ENCODE measurements around the gene MAST4.

Gene MAST4

DNA sequence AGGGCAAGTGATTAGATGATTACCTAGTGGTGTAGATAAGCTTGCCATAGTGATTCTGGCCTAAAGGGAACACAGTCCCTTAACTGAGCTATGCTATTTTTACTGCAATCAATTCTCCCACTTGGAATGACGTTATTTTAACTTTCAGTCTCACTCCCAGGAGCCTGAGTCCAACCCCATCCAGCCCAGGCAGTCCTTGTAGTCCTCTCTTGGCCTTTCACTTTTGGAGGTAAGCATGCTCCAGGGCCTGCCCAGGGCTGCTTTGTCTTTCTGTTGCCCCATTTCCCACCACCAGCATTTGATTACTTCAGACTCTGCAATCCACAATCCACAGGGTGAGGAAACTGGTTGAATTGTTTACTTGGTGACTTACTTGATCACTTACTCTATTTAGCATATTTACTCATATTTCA is 367.4 kb downstream of the MAST4 start:
- peak; percentile 17 for DNase-seq (ENCODE audit: low spot score)

DNA sequence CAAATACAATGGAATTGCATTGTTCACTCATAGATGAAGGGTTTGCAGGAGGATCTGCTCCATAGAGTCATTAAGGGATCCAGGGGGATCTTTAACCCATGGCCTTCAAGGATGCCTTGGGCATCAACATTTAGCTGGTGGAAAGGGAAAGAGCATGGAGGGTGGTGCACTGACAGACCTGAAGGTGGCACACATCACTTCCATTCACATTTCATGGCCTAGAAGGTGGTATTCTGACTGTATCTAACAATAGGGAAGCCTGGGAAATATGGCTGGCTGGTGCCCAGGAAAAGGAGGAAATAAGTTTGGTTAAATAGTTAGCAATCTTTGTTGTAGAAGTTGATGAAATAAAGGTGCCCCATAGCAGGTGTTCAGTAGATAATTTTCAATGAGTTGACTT is 370.2 kb downstream of the MAST4 start:
- no peak for DNase-seq (ENCODE audit: low spot score)

DNA sequence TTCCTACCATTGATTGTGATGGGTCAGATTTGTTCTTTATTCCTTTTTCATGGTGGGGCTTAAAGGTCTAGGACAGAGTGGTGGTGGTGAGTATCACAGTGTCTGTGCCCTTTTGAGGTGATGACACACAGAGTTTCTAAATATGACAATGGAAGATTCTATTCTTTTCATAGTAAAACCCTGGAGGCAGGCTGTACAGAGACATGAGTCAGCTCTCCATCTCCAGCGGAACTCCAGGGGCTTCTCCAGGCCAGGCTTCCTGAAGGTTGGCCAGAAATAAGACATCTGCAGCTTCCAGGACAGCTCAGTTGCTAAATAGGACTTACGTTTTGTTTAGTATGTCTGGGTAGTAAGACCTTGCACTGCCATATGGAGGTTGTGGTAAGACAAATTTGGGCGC is 370.9 kb downstream of the MAST4 start:
- DNase-seq (ENCODE audit: low spot score) = no peak

DNA sequence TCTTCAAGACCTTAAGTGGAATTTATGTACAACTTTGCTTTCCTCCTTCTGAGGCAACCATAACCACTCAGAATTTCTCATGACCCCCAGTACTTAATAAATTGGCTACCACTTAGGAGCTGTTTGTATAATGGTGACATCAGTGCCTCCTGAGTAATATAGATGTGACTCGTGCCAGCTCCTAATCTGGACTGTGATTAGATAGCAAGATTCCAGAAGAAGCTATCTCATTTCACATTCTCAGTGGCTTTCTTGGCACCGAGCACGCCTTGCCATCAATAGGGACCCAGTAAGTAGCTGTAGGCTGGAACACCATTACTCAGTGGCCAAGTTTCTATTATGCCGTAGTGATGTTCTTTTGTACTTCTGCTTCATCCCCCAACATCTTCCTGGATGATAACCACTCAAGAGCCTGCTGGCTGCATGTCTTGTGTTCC is 371.7 kb downstream of the MAST4 start:
- no peak for DNase-seq (ENCODE audit: low spot score)

DNA sequence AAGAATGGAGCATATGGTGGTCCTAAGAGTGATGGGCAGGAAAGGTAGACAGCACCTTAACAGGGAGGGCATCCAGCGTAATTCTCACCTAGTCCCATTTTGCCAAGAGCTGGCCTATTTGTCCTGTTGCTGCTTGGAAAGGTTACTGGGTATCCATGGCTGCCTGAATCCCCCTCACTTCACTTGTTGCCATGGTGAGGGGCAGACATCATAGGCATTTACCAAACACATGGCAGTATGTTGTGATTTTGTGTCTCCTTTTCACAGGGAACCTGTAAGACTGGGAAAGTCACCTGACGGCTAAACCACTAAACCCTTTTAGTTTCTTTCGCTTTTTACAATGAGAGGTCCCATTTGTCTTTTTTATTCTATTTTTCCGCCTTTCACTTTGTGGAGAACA is 373.3 kb downstream of the MAST4 start:
- no peak for DNase-seq (ENCODE audit: low spot score)

DNA sequence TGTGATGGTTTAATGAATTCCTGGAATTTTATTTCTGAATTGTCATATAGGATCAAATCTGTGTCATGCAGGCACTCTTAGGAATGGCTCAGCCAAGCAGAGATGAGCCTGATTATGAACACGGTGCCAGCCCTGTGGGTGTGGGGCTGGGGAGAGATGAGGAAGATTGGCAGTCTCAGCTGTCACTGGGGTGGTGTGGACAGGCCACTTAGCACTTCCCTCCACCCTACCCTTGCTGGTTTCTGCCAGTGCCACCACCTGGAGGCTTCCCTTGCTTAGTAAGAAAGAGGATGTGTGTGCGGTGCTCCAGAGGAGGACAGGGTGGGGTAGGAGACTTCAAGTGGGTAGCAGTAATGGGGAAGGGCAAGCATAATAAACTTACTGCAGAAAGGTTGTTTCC is 373.8 kb downstream of the MAST4 start:
- DNase-seq (ENCODE audit: low spot score) = no peak

DNA sequence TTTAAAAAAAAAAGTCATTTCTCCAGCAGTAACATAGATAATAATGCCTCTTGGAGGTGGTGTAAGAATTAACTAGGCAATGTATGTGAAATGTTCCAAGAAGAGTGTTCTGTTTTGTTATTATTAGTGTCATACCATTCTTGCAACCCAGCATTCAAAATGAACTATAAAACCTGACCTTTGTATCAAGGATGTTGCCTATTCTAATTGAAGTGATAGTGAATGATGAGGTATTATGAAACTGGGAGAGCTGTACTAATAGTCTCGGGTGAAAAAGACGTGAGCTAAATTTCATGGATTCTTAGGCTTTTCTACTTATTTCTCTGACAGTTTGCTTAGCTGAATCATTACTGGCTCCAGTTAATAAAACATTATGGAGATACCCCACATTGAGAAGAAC is 375.8 kb downstream of the MAST4 start:
- DNase-seq (ENCODE audit: low spot score) = no peak

DNA sequence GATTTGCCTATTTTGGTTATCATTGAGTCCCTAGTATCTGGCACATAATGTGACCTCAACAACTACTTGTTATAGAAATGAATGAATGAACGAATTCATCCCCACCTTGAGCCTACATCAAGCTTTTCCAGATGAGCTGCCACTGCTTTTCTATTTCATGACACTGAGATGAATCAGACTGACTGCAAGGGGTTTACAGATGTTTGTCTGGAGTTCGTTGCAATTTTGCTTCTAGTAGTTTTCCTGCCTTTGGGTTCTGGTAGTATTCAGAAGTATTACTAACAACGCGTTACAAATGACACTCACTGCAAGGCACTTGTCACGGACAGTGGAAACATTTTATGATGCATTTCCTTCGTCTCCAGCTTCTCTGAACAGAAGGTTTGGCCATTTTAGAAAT is 378.1 kb downstream of the MAST4 start:
- no peak for DNase-seq (ENCODE audit: low spot score)

DNA sequence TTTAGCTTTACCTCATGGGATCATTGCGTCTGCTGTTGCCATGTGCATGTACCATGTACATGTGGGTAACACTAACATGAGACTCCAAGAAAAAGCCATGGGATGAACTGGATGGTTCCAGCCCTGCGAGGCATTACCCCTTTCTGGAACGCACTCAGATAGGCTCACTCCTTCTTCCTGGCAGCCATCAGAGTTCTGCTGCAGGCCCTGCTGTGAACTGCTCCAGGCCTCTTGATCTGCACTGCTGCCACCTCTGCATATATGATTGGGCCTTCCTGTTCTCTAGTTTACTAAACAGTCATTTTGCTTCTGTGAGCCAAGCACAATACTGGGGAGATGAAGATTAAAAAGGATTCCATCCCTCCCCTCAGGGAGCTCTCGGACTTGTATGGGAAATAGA is 379.9 kb downstream of the MAST4 start:
- no peak for DNase-seq (ENCODE audit: low spot score)

DNA sequence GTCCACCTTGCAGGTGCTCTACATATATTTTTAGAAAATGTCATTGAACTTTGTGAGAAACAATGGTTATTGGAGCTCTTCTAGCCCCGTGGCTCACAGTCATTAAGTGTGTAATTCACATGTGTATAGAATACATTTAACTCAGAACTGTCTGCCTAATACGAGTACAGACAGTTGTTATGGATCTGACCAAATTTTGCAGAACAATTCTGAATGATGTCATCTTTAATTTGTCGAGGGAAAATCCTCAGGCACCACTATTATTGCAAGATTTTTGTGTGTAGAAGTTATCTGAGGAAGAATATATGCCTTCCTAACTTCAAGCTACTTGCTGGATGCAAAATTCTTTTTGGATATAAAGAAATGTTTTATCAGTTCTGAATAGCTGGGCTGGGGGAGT is 383.5 kb downstream of the MAST4 start:
- DNase-seq (ENCODE audit: low spot score) = no peak

DNA sequence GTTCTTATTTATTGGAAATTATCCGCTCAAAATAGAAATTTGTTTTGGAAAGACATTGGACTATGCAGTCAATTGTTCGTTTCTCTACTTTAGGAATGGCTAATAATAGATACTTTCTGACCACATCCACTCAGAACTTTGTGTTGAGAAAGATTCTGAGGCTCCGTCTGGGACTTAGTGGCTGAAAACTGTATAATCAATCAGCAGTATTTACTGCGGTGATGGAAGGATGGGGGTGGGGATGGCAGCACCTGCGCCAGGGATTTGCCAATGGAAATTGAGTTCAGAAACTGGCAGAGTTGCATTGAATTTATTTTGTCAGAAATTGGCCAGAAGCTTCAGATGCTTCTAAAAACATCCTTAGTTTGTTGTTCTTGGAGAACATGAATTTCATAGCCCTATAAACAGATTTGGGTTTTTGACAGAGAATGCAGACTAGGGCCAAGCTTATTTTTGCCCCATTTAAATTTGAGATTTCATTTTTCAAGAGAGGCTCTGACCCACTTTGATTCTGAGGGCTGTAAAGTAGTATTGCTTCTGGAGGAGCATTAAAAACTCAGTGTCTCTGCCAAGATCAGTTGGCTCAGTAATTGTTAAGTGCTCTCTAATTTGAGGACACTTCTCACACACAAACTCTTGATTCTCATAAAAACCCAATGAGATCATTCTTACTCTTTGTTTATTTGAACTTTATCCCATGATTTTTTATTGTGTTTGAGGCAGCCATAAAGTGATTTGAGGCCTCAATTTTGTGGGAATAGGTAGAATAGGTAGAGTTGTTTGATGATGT is 385.3 kb downstream of the MAST4 start:
- DNase-seq (ENCODE audit: low spot score) = no peak

DNA sequence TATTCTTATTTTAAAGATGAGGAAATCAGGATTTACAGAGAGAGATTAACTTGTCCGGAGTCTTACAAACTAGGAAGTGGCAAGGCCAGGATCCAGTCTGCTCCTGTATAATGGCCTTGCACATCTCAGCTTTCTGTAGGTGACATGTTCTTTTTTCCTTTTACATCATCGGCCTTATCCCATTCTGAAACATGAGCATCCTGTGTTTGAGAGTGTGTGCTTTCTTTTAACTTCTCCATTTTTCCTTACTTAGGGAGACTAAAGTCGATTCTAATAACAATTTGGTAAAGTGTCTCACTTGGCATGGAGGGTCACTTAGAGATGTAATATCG is 385.8 kb downstream of the MAST4 start:
- no peak for DNase-seq (ENCODE audit: low spot score)

DNA sequence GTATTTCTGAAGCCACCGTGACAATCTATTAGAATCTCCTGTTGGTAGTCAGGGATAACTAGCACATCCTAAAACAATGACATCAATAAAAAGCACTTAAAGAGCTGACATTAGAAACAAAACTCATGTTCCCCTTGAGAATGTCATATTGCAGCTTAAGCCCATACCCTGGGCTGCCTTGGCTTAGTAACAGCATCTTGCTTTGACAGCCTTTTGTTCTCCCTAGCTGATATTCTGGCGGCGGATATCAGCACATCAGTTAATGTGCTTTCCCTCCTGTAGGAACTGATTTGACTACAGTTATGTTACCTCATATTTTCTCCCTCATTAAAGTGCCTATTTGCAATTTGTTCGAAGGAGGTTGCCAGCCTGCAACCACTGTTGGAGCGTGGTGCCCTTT is 386.3 kb downstream of the MAST4 start:
- DNase-seq (ENCODE audit: low spot score) = no peak

DNA sequence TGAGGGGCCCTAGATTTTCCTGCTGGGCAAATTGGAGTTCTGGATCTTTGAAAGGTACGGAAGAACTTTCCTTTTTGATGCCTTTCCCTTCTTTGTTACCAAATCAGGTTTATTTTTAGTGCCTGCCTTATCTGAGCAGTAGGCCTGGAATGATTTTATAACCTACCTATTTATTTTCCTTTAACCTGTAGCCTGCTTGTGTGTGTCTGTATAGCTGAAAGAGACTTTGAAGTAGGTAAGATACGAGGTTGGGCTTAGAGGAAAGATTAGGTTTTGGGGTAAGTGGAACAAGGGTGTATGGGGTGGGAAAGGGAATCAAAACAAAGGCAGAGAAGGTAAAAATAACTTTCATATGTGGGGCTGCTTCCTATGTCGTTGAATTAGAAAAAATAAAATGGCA is 389.2 kb downstream of the MAST4 start:
- DNase-seq (ENCODE audit: low spot score) = no peak

DNA sequence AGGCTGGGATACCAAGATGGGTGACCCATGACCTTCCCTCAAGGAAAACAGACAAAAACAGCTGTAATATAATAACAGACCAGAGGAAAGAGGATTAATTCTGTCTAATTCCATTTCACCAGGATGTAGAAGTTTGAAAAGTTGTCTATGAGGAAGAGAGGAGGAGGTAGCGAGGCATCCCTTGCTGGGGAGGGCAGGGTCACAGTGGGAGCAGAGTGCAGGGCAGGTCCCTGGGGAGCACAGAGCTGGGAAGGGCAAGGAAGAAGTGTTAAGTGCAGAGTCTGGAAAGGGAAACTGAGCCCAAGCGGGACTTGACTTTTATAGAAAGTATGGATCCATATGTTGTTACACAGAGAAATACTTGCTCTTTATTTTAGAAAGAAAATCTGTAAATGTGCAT is 389.8 kb downstream of the MAST4 start:
- no peak for DNase-seq (ENCODE audit: low spot score)

DNA sequence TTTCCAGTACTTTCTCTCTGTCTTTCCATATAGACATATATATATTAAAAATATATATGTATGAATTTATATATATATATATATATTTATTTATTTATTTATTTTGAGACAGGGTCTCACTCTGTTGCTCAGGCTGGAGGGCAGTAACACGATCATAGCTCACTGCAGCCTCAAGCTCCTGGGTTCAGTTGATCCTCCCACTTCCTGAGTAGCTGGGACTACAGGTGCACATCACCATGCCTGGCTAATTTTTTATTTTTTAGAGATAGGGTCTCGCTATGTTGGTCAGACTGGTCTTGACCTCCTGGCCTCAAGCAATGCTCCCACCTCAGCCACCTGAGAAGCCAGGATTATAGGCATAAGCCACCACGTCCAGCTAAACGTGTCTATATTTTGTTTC is 390.3 kb downstream of the MAST4 start:
- no peak for DNase-seq (ENCODE audit: low spot score)

DNA sequence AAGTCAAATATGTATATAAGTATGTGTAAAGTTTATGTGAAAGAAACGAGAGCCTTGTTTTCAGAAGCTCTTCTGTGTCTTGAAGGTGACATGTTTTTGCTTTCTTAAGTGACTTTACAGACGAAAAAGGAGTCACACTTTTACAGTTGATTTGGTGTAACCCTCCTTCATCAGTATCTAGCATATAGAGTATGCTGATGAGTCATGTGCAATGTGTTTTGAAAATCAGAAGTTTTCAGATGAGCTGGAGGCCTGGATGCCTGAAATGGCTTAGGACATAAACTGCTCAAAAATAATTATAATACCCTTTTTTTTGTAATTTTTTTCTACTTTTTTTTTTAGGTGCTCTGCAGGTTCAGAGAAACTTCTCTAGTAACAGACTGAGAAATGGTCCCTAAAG is 390.9 kb downstream of the MAST4 start:
- no peak for DNase-seq (ENCODE audit: low spot score)

DNA sequence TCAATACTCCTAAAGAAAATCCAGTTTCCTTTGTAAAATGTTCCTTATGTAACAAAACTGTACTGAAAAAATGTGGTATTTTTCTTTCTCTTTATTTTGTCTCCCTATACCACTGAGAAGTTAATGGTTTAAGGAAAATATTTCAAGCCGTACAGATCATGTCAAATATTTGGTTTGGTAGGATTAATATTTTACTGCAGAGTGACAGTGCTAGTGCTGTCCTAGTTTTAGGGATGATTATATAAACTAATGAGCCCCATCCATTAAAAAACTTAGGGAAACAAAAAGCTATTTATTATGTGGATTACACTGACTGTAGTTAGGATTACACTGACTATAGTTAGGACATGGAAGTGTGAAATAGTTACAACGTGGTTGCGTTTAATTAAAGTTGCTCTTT is 391.3 kb downstream of the MAST4 start:
- no peak for DNase-seq (ENCODE audit: low spot score)

DNA sequence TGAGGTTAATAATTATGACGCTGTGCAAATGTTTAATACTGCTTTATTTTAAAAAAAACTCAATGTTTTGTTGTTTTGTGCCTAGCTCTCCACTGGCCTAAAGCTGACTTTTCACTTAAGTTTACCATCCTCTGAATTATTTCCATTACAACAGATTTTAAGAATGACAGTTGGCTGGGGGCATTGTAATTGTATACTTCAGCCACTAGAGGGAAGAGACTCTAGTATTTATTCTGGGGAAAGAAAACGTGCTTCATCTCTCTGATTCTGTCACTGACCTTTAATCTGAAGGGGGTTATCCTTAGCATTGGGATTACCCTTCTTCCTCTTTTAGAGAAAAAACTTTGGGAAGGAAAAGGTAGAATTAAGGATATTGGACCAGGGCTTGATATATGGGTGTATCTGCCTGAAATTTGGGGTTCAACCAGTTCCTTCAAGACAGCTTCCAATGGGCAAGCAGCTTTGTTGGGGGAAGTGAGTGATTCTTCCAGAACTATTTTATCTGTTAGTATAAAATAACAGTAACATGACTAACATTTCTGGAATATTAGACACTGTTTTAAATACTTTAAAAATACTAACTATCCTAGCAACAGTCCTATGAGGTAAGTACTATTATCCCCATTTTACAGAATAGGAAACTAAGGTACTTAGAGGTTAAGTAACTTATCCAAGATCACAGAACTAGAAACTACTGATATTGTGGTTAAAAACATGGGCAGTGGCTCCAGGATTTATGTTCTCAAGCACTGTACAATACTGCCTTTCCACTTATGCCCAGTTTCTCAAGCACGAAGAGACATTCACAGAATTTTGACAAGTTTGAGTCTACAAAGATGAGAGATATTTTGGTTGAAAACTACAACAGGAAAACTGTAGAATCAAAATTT is 392.0 kb downstream of the MAST4 start:
- DNase-seq (ENCODE audit: low spot score) = peak; percentile 11

DNA sequence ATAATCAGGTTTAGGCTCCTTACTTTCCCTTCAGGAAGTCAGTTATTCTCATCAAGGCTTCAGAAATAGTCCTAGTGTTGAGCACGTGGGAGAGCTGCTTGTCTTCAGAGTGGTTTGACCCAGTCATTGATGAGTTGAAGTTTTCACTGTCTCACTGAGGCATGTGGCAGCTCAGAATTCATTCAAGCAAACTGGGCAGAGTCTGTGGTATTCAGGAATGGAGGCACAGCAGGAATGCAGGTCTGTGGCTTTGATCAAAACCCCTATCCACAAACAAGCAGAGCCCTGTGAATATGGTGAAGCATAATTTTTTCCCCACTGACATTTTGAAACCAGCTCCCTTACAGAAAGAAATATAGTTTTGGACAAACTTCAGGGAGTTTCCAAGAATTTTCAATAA is 393.1 kb downstream of the MAST4 start:
- DNase-seq (ENCODE audit: low spot score) = no peak

DNA sequence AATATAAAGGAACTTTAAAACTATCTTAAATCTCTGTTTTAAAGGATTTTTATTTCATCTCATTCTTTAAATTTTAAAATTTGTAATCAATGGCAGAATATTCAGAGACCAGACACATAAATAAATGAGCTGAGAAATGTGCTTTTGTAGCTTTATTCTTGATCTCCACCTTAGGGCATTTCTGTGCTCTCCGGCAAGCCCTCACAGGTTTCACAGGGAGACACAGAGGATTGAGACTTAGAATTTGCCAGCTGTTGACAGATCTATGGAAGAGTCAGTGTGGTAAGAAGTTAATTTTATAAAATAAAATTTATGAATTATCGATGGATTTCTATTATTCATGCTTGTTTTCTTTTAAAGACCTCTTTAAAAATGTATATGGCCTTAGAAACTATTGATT is 393.6 kb downstream of the MAST4 start:
- no peak for DNase-seq (ENCODE audit: low spot score)

DNA sequence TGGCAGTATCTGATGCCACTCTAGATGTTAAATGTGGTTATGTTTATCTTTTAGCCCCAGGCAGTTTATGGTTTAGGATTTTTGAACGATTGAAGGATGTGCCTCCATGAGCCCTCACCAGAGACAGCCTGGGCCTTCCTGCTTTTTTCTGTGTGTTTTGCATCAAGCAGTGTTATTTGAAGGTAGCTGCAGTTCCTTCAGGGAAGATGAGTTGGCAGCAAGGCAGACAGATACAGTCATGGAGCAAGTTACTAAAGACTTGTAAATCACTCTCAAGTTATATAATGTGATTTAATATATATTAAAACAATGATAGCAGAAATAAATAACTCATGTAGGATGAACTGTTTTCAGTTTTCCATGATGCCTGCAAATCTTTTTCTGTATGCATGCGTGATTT is 395.6 kb downstream of the MAST4 start:
- DNase-seq (ENCODE audit: low spot score) = no peak

DNA sequence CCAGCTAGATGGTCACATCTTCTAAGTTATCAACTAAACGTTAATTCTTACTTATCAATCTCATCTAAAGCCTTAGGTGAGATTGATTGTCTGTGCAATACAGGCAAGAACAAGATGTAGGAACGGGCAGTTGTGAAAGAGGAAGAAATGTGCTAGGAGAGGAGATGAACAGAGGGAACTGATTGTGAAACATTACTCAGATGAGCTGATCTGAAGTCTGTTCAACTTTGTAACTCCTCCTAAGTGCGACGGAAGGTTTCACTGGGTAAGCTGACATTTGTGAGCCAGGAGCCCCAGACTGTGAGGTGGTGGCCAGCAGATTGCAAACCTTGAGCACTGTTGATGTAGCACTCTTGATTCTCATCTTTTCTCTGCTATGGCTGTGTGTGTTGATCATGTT is 396.4 kb downstream of the MAST4 start:
- DNase-seq (ENCODE audit: low spot score) = no peak

DNA sequence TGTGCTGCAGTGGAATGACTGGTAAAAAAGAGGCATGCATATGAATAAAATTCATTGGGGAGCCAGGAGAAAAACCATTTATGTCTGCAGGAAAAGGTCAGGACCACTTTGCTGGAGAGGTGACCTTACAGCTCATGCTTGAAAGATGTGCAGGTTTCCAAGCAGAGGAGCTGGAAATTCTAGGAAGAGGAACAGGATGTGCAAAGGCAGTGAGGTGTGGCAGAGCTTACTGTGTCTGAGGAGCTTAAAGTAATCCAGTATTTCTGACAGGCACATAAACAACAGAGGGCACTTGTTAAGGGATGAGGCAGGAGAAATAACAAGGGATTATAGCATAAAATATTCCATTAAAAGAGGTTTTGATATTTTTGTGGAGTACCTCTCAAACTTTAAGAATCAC is 397.3 kb downstream of the MAST4 start:
- DNase-seq (ENCODE audit: low spot score) = no peak

All from HuH-7 (cell line).